Measurements from ENCODE around the gene NFATC2. TPM values are rescaled to one million over a fixed set of nuclear protein-coding genes. Genes with fewer than 3 reads are reported as not detected.
A peak's percentile ranks its signal among the peaks of the same experiment; 100 is the strongest.

Gene NFATC2
- total RNA-seq, 2 experiments from 2014 or later = 15.7 to 17.4 TPM

GRCh38 chr20:51374961-51375360, 167.6 kb downstream of the NFATC2 start:
- H3K27ac Mint-ChIP-seq = no peak overlapping the region
- intact Hi-C loops (cut with micrococcal nuclease) = loop anchor here (5.0 kb wide), 1 partner anchor 707 kb away; no protein-coding TSS in a partner anchor
- CTCF ChIA-PET = interaction anchor here (0.7 to 0.8 kb wide), 2 partner anchors 220 to 253 kb away, joined by 3 to 4 read pairs; no protein-coding TSS in a partner anchor
- H3K4me3 Mint-ChIP-seq = no peak overlapping the region
- H3K27me3 Mint-ChIP-seq (ENCODE audit: low read depth) = no peaks in the 10 kb centered on the region
- H3K4me1 Mint-ChIP-seq (ENCODE audit: low read depth) = peaks cover 1% of the 10 kb centered on the region
- H3K9me3 Mint-ChIP-seq = no peaks in the 10 kb centered on the region
- no peak for DNase-seq
- no peaks in the 10 kb centered on the region for H3K36me3 Mint-ChIP-seq (ENCODE audit: low read depth)

GRCh38 chr20:51374456-51374830, 168.1 kb downstream of the NFATC2 start:
- H3K27me3 Mint-ChIP-seq (ENCODE audit: low read depth) = no peaks in the 10 kb centered on the region

GRCh38 chr20:51373713-51374455, 168.6 kb downstream of the NFATC2 start:
- H3K36me3 Mint-ChIP-seq (ENCODE audit: low read depth) = no peaks in the 10 kb centered on the region
- peaks cover 1% of the 10 kb centered on the region for H3K4me1 Mint-ChIP-seq (ENCODE audit: low read depth)
- H3K9me3 Mint-ChIP-seq = no peaks in the 10 kb centered on the region
- CTCF ChIA-PET = interaction anchor here (1.0 to 3.5 kb wide), 4 partner anchors 222 to 250 kb away, joined by 3 to 34 read pairs (median 4); no protein-coding TSS in a partner anchor
- no peak for DNase-seq
- H3K4me3 Mint-ChIP-seq = no peak overlapping the region
- no peak overlapping the region for H3K27ac Mint-ChIP-seq
- no peaks in the 10 kb centered on the region for H3K27me3 Mint-ChIP-seq (ENCODE audit: low read depth)
- intact Hi-C loops (cut with micrococcal nuclease) = loop anchor here (5.0 kb wide), 1 partner anchor 708 kb away; no protein-coding TSS in a partner anchor

More at GRCh38 chr20:51374456-51374830, 168.1 kb downstream of the NFATC2 start:
- Mint-ChIP-seq H3K27ac (no peak overlapping the region), H3K4me3 (no peak overlapping the region), H3K9me3 (no peaks in the 10 kb centered on the region), H3K4me1 (ENCODE audit: low read depth) (peaks cover 1% of the 10 kb centered on the region), H3K36me3 (ENCODE audit: low read depth) (no peaks in the 10 kb centered on the region)
- intact Hi-C loops (cut with micrococcal nuclease) = loop anchor here (5.0 kb wide), 1 partner anchor 708 kb away; no protein-coding TSS in a partner anchor
- CTCF ChIA-PET = interaction anchor here (0.8 kb wide), 1 partner anchor 220 kb away, joined by 3 read pairs; no protein-coding TSS in a partner anchor
- no peak for DNase-seq

GRCh38 chr20:51372966-51373365, 169.6 kb downstream of the NFATC2 start:
- H3K36me3 Mint-ChIP-seq (ENCODE audit: low read depth) = no peaks in the 10 kb centered on the region
- H3K27me3 Mint-ChIP-seq (ENCODE audit: low read depth) = no peaks in the 10 kb centered on the region
- DNase-seq = no peak
- no peak overlapping the region for H3K4me3 Mint-ChIP-seq
- intact Hi-C loops (cut with micrococcal nuclease) = loop anchor here (1.0 to 5.0 kb wide), 3 partner anchors 222 to 709 kb away; no protein-coding TSS in a partner anchor
- no peaks in the 10 kb centered on the region for H3K9me3 Mint-ChIP-seq
- H3K4me1 Mint-ChIP-seq (ENCODE audit: low read depth) = peaks cover 1% of the 10 kb centered on the region
- no peak overlapping the region for H3K27ac Mint-ChIP-seq
- CTCF ChIA-PET = interaction anchor here (0.7 to 3.5 kb wide), 8 partner anchors 223 to 334 kb away, joined by 3 to 34 read pairs (median 4); no protein-coding TSS in a partner anchor

- Mint-ChIP-seq H3K4me1 (ENCODE audit: low read depth) (peaks cover 1% of the 10 kb centered on the region), H3K4me3 (no peak overlapping the region), H3K27ac (no peak overlapping the region), H3K27me3 (ENCODE audit: low read depth) (no peaks in the 10 kb centered on the region), H3K9me3 (no peaks in the 10 kb centered on the region), H3K36me3 (ENCODE audit: low read depth) (no peaks in the 10 kb centered on the region)
- CTCF ChIA-PET = interaction anchor here (0.6 to 3.5 kb wide), 11 partner anchors 32 to 343 kb away, joined by 3 to 34 read pairs (median 3); no protein-coding TSS in a partner anchor
- DNase-seq = peak; percentile 77
- intact Hi-C loops (cut with micrococcal nuclease) = loop anchor here (1.0 to 5.0 kb wide), 3 partner anchors 223 to 710 kb away; no protein-coding TSS in a partner anchor
Observed at GRCh38 chr20:51372176-51372803, 170.2 kb downstream of the NFATC2 start.

GRCh38 chr20:51371720-51372119, 170.8 kb downstream of the NFATC2 start:
- H3K4me3 Mint-ChIP-seq = no peak overlapping the region
- DNase-seq = no peak
- H3K4me1 Mint-ChIP-seq (ENCODE audit: low read depth) = peaks cover 1% of the 10 kb centered on the region
- H3K9me3 Mint-ChIP-seq = no peaks in the 10 kb centered on the region
- no peaks in the 10 kb centered on the region for H3K36me3 Mint-ChIP-seq (ENCODE audit: low read depth)
- no peaks in the 10 kb centered on the region for H3K27me3 Mint-ChIP-seq (ENCODE audit: low read depth)
- intact Hi-C loops (cut with micrococcal nuclease) = loop anchor here (1.0 to 5.0 kb wide), 3 partner anchors 224 to 711 kb away; no protein-coding TSS in a partner anchor
- CTCF ChIA-PET = interaction anchor here (0.6 to 3.5 kb wide), 9 partner anchors 14 to 344 kb away, joined by 3 to 34 read pairs (median 4); no protein-coding TSS in a partner anchor
- H3K27ac Mint-ChIP-seq = no peak overlapping the region

GRCh38 chr20:51369503-51369902, 173.0 kb downstream of the NFATC2 start:
- Mint-ChIP-seq H3K4me1 (ENCODE audit: low read depth) (peaks cover 1% of the 10 kb centered on the region), H3K4me3 (no peak overlapping the region), H3K36me3 (ENCODE audit: low read depth) (no peaks in the 10 kb centered on the region), H3K27ac (no peak overlapping the region), H3K27me3 (ENCODE audit: low read depth) (no peaks in the 10 kb centered on the region), H3K9me3 (no peaks in the 10 kb centered on the region)
- CTCF ChIA-PET = interaction anchor here (0.6 to 2.4 kb wide), 3 partner anchors 11 to 510 kb away, joined by 3 to 7 read pairs (median 3); no protein-coding TSS in a partner anchor
- intact Hi-C loops (cut with micrococcal nuclease) = no loop called here
- no peak for DNase-seq

GRCh38 chr20:51368461-51369211, 173.9 kb downstream of the NFATC2 start:
- Mint-ChIP-seq H3K9me3 (peaks cover 2% of the 10 kb centered on the region), H3K4me3 (no peak overlapping the region), H3K4me1 (ENCODE audit: low read depth) (peaks cover 1% of the 10 kb centered on the region), H3K27ac (no peak overlapping the region), H3K36me3 (ENCODE audit: low read depth) (no peaks in the 10 kb centered on the region), H3K27me3 (ENCODE audit: low read depth) (no peaks in the 10 kb centered on the region)
- intact Hi-C loops (cut with micrococcal nuclease) = no loop called here
- no peak for DNase-seq
- CTCF ChIA-PET = interaction anchor here (0.6 kb wide), 2 partner anchors 75 to 511 kb away, joined by 3 to 4 read pairs; no protein-coding TSS in a partner anchor

- Mint-ChIP-seq H3K27me3 (ENCODE audit: low read depth) (no peaks in the 10 kb centered on the region), H3K4me3 (no peak overlapping the region), H3K9me3 (peaks cover 2% of the 10 kb centered on the region), H3K4me1 (ENCODE audit: low read depth) (no peaks in the 10 kb centered on the region), H3K27ac (no peak overlapping the region), H3K36me3 (ENCODE audit: low read depth) (no peaks in the 10 kb centered on the region)
- CTCF ChIA-PET = interaction anchor here (1.0 to 1.4 kb wide), 2 partner anchors 59 to 260 kb away, joined by 4 to 5 read pairs; no protein-coding TSS in a partner anchor
- intact Hi-C loops (cut with micrococcal nuclease) = no loop called here
- no peak for DNase-seq
Observed at GRCh38 chr20:51366155-51366886, 176.2 kb downstream of the NFATC2 start.

GRCh38 chr20:51365670-51366069, 176.8 kb downstream of the NFATC2 start:
- intact Hi-C loops (cut with micrococcal nuclease) = no loop called here
- CTCF ChIA-PET = interaction anchor here (1.4 kb wide), 1 partner anchor 58 kb away, joined by 5 read pairs; no protein-coding TSS in a partner anchor
- no peaks in the 10 kb centered on the region for H3K36me3 Mint-ChIP-seq (ENCODE audit: low read depth)

GRCh38 chr20:51363813-51364212, 178.7 kb downstream of the NFATC2 start:
- Mint-ChIP-seq H3K36me3 (ENCODE audit: low read depth) (no peaks in the 10 kb centered on the region), H3K27me3 (ENCODE audit: low read depth) (no peaks in the 10 kb centered on the region), H3K27ac (no peak overlapping the region), H3K9me3 (peaks cover 2% of the 10 kb centered on the region), H3K4me1 (ENCODE audit: low read depth) (no peaks in the 10 kb centered on the region), H3K4me3 (no peak overlapping the region)
- CTCF ChIA-PET = no interaction called here
- intact Hi-C loops (cut with micrococcal nuclease) = no loop called here
- DNase-seq = no peak

More at GRCh38 chr20:51365670-51366069, 176.8 kb downstream of the NFATC2 start:
- no peak for DNase-seq
- Mint-ChIP-seq H3K4me3 (no peak overlapping the region), H3K27ac (no peak overlapping the region), H3K4me1 (ENCODE audit: low read depth) (no peaks in the 10 kb centered on the region), H3K27me3 (ENCODE audit: low read depth) (no peaks in the 10 kb centered on the region), H3K9me3 (peaks cover 2% of the 10 kb centered on the region)
